GM12864 (cell line): ENCODE measurements around the gene GHRL.

Experiments
- DNase-seq: peaks from one replicate; pipeline ENCODE4 v3.0.0-alpha.2; 2011; ENCODE audit warnings: low read depth
- H3K4me3 ChIP-seq: 2 replicates; pipeline ENCODE4 v1.5.1; 2011; ENCODE audit warnings: mild to moderate bottlenecking, low read depth, low read length, control low read depth
- CTCF ChIP-seq: IDR thresholded peaks from 2 replicates; pipeline ENCODE4 v1.5.1; 2011; ENCODE audit warnings: low read depth, mild to moderate bottlenecking, moderate library complexity, low read length, control low read depth, inconsistent platforms; ENCODE audit errors: missing control alignments

Gene GHRL

GRCh38 chr3:10248984-10249748 lies 43.6 kb downstream of the GHRL start:
- peak overlapping the region; percentile 93 for H3K4me3 ChIP-seq
- no peak for TF ChIP-seq CTCF
- no peak for DNase-seq

- peak within 1 kb of the TSS; percentile 93 for H3K4me3 ChIP-seq
- DNase-seq = peak; percentile 98
- TF ChIP-seq CTCF = no peak
Observed at GRCh38 chr3:10248184-10248983, 44.4 kb downstream of the GHRL start, which contains the start of gene TATDN2. TSS of gene TATDN2 (plus strand) at chr3:10248459. CDS start at chr3:10249201, 742 bp downstream.

GRCh38 chr3:10247679-10248183 lies 45.0 kb downstream of the GHRL start:
- DNase-seq = no peak
- peak overlapping the region; percentile 93 for H3K4me3 ChIP-seq
- TF ChIP-seq CTCF = no peak

GRCh38 chr3:10245081-10245712 lies 47.5 kb downstream of the GHRL start:
- H3K4me3 ChIP-seq = no peak overlapping the region
- no peak for TF ChIP-seq CTCF
- no peak for DNase-seq

- DNase-seq = no peak
- H3K4me3 ChIP-seq = no peak overlapping the region
- no peak for TF ChIP-seq CTCF
Observed at GRCh38 chr3:10244009-10244408, 48.7 kb downstream of the GHRL start.

GRCh38 chr3:10242182-10243065 lies 50.3 kb downstream of the GHRL start:
- DNase-seq = no peak
- no peak for TF ChIP-seq CTCF
- no peak overlapping the region for H3K4me3 ChIP-seq
